ENCODE results near the gene ELK3. TPM values are rescaled to one million over a fixed set of nuclear protein-coding genes. Genes with fewer than 3 reads are reported as not detected.

The ELK3 gene
- polyA plus RNA-seq, 1 experiment, result 31.2 TPM

DNA sequence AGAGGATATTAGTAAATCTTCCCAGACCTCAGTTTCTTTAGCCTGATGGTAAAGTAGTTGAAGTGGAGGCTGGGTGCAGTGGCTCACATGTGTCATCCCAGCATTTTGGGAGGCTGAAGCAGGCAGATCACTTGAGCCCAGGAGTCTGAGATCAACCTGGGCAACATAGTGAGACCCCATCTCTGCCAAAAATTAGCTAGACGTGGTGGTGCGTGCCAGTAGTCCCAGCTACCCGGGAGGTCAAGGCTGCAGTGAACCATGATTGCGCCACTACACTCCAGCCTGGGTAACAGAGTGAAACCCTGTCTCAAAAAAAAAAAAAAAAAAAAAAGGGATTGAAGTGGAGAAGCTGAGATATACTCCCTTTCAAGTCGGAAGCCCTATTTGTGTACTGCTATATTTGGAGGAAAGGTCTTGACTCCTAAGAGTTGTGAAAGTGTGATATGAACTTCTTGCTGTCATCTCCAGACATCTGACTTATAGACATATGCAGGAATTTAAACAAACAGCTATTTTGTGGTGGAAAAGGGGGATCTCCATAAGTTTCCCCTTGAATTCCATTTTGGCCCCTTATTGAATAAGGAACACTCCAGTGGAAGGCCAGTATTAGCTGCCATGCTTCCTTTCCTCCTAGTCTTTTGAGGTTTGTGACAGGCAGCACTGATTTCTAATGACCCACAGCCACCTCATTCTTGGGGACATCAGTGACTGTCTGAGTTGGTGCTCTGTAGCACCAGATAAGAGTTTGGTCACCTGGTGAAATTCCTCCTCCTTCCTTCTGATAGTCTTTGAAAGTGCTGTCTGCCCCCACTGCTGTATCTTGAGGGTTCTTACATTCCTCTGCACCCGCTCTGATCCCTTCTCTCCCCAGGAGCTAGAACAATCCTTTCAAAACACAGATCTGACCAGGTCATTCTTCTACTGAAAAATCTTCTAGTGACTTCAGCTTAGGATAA lies 7.4 kb downstream of the ELK3 start:
- H3K27ac ChIP-seq (ENCODE audit: low read depth, low read length), result no peak overlapping the region
- no peak overlapping the region for H3K4me3 ChIP-seq (ENCODE audit: low read depth, low read length)
- ChIA-PET POLR2A (interaction anchor here (0.7 kb wide), 1 partner anchor 170 kb away, joined by 7 read pairs; no protein-coding TSS in a partner anchor), CTCF (interaction anchor here (0.6 to 7.6 kb wide), 2 partner anchors 14 to 17 kb away, joined by 3 to 72 read pairs; no protein-coding TSS in a partner anchor)
- no peak for DNase-seq (ENCODE audit: low read depth, low spot score)
- H3K27me3 ChIP-seq (ENCODE audit: control insufficient read depth, insufficient read depth, low read length), result no peaks in the 10 kb centered on the region
- TF ChIP-seq, protein P1, sequence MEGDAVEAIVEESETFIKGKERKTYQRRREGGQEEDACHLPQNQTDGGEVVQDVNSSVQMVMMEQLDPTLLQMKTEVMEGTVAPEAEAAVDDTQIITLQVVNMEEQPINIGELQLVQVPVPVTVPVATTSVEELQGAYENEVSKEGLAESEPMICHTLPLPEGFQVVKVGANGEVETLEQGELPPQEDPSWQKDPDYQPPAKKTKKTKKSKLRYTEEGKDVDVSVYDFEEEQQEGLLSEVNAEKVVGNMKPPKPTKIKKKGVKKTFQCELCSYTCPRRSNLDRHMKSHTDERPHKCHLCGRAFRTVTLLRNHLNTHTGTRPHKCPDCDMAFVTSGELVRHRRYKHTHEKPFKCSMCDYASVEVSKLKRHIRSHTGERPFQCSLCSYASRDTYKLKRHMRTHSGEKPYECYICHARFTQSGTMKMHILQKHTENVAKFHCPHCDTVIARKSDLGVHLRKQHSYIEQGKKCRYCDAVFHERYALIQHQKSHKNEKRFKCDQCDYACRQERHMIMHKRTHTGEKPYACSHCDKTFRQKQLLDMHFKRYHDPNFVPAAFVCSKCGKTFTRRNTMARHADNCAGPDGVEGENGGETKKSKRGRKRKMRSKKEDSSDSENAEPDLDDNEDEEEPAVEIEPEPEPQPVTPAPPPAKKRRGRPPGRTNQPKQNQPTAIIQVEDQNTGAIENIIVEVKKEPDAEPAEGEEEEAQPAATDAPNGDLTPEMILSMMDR (IDR thresholded peaks at IDR 0.05; ENCODE audit: low read depth, low read length), result no peak
- H3K9me3 ChIP-seq (ENCODE audit: control insufficient read depth, insufficient read depth, low read length), result peaks cover 4% of the 10 kb centered on the region

DNA sequence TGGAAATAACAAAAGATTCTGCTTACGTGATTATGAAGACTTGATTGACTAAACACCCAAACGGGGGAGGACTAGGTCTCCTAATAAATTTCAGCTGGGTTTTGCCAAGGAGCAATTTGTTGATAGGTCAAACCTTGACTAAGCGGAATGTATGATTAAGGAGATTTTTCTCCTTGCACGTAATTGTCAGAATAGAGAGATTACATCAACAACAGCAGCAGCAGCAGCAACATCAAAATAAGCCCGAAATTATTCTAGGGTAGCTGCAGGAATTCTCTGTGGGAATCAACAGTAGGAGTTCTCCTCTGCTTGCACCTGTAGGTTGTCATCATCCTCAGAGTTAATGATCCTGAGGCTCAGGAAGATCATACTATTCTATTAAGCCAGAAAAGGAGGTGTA lies 10.2 kb downstream of the ELK3 start:
- TF ChIP-seq, protein P1 (IDR thresholded peaks at IDR 0.05; ENCODE audit: low read depth, low read length), result no peak
- H3K27me3 ChIP-seq (ENCODE audit: control insufficient read depth, insufficient read depth, low read length), result no peaks in the 10 kb centered on the region
- CTCF ChIA-PET, result interaction anchor here (7.6 kb wide), 1 partner anchor 11 kb away, joined by 72 read pairs; no protein-coding TSS in a partner anchor
- peaks cover 4% of the 10 kb centered on the region for H3K9me3 ChIP-seq (ENCODE audit: control insufficient read depth, insufficient read depth, low read length)
- DNase-seq (ENCODE audit: low read depth, low spot score), result no peak
- POLR2A ChIA-PET, result no interaction called here
- H3K4me3 ChIP-seq (ENCODE audit: low read depth, low read length), result no peak overlapping the region
- no peak overlapping the region for H3K27ac ChIP-seq (ENCODE audit: low read depth, low read length)

DNA sequence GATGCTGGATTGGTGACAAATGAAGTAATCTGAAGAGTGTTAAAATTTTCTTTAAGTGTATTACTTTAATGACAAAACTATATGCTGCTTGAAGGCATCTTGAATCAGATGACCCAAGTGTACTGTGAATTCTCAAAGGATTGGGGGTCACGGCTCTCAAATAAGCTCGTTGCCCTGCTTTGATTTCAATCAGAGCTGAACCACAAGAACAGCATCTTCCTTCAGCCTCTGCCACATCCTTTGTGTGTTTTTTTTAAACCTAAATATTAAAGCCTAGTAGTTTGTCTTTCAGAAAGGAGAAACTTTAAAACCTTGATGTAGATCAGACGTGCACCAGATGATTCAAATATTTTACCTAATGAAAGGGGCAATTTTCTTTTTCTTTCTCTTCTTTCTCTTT lies 11.7 kb downstream of the ELK3 start:
- Histone ChIP-seq H3K4me3 (ENCODE audit: low read depth, low read length) (no peak overlapping the region), H3K27me3 (ENCODE audit: control insufficient read depth, insufficient read depth, low read length) (no peaks in the 10 kb centered on the region), H3K27ac (ENCODE audit: low read depth, low read length) (no peak overlapping the region), H3K9me3 (ENCODE audit: control insufficient read depth, insufficient read depth, low read length) (peaks cover 4% of the 10 kb centered on the region)
- POLR2A ChIA-PET, result no interaction called here
- TF ChIP-seq, protein P1 (IDR thresholded peaks at IDR 0.05; ENCODE audit: low read depth, low read length), result no peak
- no peak for DNase-seq (ENCODE audit: low read depth, low spot score)
- CTCF ChIA-PET, result interaction anchor here (0.6 to 1.5 kb wide), 2 partner anchors 9 to 12 kb away, joined by 5 to 7 read pairs; no protein-coding TSS in a partner anchor

DNA sequence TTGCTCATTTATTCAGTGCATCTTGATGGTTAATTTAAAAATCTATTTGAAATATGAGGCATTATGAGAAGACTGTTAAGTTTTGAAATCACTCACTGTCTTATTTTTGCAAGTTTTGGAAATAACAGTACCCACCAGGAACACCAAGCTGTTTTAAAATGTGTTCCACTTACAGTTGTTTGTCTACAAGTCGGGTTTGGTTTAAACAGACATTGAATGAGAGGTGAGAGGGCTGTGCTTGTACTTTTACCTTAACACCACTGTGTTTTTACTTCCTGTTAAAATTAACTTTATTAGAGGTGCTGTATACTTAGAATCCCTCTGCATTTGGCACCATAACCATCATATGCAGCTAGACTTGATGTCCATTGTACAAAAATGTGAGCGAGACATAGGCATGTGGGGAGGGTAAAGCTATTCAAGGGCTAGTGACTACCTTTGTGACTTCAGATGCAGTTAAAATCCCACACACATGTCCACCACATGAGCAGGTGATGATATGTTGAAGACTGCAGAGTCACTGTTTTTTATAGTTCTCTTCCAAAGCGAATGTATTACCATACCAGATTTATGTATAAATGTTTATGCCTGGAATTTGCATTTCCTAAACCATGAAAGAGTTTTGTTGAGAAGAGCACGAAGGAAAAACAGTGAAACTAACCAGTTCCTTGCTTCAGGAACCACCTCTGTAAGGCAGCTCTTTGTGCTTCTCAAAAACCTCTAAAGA lies 12.9 kb downstream of the ELK3 start:
- no peak for DNase-seq (ENCODE audit: low read depth, low spot score)
- TF ChIP-seq, protein P1 (IDR thresholded peaks at IDR 0.05; ENCODE audit: low read depth, low read length), result no peak
- ChIA-PET CTCF (interaction anchor here (0.6 to 1.7 kb wide), 4 partner anchors 9 to 310 kb away, joined by 3 to 7 read pairs (median 4); no protein-coding TSS in a partner anchor), POLR2A (no interaction called here)
- H3K27ac ChIP-seq (ENCODE audit: low read depth, low read length), result no peak overlapping the region
- peaks cover 4% of the 10 kb centered on the region for H3K9me3 ChIP-seq (ENCODE audit: control insufficient read depth, insufficient read depth, low read length)
- H3K4me3 ChIP-seq (ENCODE audit: low read depth, low read length), result no peak overlapping the region
- no peaks in the 10 kb centered on the region for H3K27me3 ChIP-seq (ENCODE audit: control insufficient read depth, insufficient read depth, low read length)

All from AG04450 (cell line).